OCI-LY7 (cell line): Measurements from ENCODE around the gene EEF1A2.

Experiments used
- CTCF ChIP-seq: fragments of 200-600 bp; sonication (generic); conservative IDR thresholded peaks from 2 replicates; pipeline ENCODE4 v1.5.1; 2014; ENCODE audit warnings: mild to moderate bottlenecking, antibody characterized with exemption, low read length, moderate library complexity, mixed read lengths
- EZH2phosphoT487 ChIP-seq: fragments of 200-600 bp; sonication (generic); IDR thresholded peaks from 2 replicates; pipeline ENCODE4 v1.6.1; 2018; ENCODE audit warnings: low read depth, borderline replicate concordance, mild to moderate bottlenecking, mixed run types, antibody characterized with exemption, low read length, moderate library complexity, mixed read lengths

- no peak for TF ChIP-seq CTCF
- no peak for TF ChIP-seq EZH2phosphoT487
These were observed 31.4 kb downstream of the EEF1A2 start for GRCh38 chr20:63467294-63468083.
